Measurements from ENCODE around the gene CASP2. TPM values are rescaled to one million over a fixed set of nuclear protein-coding genes. Genes with fewer than 3 reads are reported as not detected.

Gene CASP2
- 100 to 1,000 TPM in 1 of 2 experiments, 10 to 100 TPM in 1; 91.1 to 106 TPM for total RNA-seq

DNA sequence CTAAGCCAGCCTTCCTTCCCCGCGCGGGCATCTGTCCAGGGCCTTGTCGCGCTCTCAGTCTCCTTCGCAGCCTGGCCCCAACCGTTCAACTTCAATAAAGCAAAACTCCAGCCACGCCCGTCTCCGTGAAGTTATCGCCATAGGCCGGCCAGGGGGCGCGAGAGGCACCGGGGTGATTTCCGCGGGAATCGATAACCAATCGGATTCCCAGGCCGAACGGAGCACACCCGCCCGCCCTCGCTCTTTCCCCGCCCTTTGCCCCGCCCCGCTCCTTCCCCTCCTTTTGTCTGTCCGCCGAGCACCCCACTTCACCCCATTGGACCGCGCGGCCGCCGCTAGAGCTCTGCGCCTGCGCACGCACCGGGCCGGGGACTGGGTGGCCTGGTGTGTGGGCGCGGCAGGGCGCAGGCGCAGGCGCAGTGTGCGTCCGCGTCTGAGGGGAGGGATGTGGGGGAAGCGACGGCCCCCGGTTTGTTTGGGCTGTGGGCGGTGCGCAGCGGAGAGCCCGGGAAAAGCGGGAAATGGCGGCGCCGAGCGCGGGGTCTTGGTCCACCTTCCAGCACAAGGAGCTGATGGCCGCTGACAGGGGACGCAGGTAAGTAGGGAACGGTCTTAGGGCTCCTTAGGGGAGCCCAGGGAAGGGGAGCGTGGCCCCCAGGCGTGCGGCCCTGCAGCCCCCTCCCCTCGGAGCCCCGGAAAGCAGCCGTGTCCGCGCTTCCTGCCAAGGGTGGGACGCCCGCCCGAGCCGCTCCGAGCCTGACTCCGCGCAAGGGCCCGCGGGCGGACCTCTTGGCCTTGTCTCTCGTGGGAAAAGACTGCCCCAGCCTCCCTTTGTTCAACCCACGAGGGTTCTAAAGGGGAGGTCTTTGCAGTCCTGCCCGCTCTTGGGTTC lies at the start of gene CASP2:
CASP2 (plus strand) TSS at position 417 of the 892 bp plus-strand sequence; CDS start at position 522, 105 bp downstream.
- CTCF ChIA-PET = interaction anchor here (0.9 to 2.3 kb wide), 9 partner anchors 8 to 119 kb away, joined by 3 to 21 read pairs (median 3); no protein-coding TSS in a partner anchor
- H3K36me3 Mint-ChIP-seq (ENCODE audit: low read depth) = peaks cover 41% of the 10 kb centered on the region
- intact Hi-C loops (cut with DNase I, micrococcal nuclease) = loop anchor here (1.0 to 2.0 kb wide), 8 partner anchors 25 to 479 kb away; partner anchors contain the start of genes GSTK1 (in 2 of the 2) and ZYX (in 1 of the 2)

GRCh38 chr7:143239813-143240212 lies 48.3 kb upstream of the CASP2 start:
- Mint-ChIP-seq H3K4me3 (no peak overlapping the region), H3K27ac (peak overlapping the region; percentile 13), H3K36me3 (ENCODE audit: low read depth) (peaks cover 7% of the 10 kb centered on the region), H3K9me3 (ENCODE audit: low read depth) (peaks cover 21% of the 10 kb centered on the region), H3K4me1 (peaks cover 23% of the 10 kb centered on the region), H3K27me3 (peaks cover 10% of the 10 kb centered on the region)
- DNase-seq (no peak), ATAC-seq (no peak)
- POLR2A ChIA-PET = interaction anchor here (0.7 to 1.7 kb wide), 6 partner anchors 20 to 70 kb away, joined by 3 to 11 read pairs (median 4); partner anchors contain the start of gene CASP2
- CTCF ChIA-PET = interaction anchor here (0.6 to 6.5 kb wide), 46 partner anchors 8 to 855 kb away, joined by 3 to 182 read pairs (median 6); partner anchors contain the start of genes CASP2, CLCN1, EPHA1 and GSTK1
- intact Hi-C loops (cut with DNase I, micrococcal nuclease) = loop anchor here (1.0 to 5.0 kb wide), 14 partner anchors 12 to 431 kb away; partner anchors contain the start of genes GSTK1 (in 2 of the 2), CASP2 (in 1 of the 2), EPHA1 (in 1 of the 2) and FAM131B (in 1 of the 2)

More for the DNA sequence above, at the start of gene CASP2:
- DNase-seq = peak; percentile 100
- ATAC-seq = peak; percentile 94
- Mint-ChIP-seq H3K27me3 (no peaks in the 10 kb centered on the region), H3K4me3 (peak within 1 kb of the TSS; percentile 89), H3K4me1 (peaks cover 46% of the 10 kb centered on the region), H3K9me3 (ENCODE audit: low read depth) (peaks cover 2% of the 10 kb centered on the region), H3K27ac (peak within 1 kb of the TSS; percentile 98)
- POLR2A ChIA-PET = interaction anchor here (0.8 to 2.9 kb wide), 6 partner anchors 8 to 480 kb away, joined by 3 to 10 read pairs (median 4); partner anchors contain the start of gene GSTK1

DNA sequence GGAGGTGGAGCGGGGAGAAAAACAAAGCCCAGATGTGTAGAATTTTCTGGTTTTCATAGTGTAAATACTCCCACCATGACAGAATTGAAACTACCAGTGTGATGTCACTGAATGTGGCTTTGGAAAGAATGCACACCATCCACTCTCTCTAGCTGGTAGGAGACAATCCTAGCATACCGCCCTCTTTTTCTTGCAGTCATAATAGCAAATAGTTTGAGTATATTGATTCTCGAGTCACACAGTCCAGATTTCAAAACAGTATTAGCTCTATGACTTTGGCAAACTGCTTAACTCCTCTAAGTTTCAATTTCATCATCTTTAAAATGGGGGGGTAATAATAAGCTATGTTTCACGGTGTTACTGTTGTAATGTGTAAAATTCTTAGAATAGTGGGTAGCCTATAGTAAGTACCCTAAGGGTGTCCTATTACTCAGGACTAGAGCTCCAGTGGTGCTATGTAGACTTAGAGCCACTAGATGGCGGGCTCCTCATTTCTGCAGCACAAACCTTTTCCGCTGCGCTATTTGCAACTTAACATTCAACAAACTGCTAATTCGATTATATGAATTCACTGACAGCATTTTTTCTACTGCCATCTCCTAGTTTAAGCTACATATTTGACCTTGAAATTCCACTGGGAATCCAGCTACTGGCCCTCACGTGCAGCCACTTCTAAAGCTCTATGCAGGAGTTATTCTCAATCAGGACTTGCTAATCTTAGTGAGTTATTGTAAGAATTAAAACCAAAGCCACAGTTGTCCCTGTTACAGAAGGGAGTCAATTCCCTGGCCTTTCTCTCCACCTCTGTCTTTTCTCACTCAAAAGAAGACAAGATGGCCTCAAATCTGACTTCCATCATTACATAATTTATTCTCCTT lies 47.6 kb upstream of the CASP2 start:
- Mint-ChIP-seq H3K4me3 (no peak overlapping the region), H3K27me3 (peaks cover 7% of the 10 kb centered on the region), H3K4me1 (peaks cover 28% of the 10 kb centered on the region), H3K36me3 (ENCODE audit: low read depth) (peaks cover 7% of the 10 kb centered on the region), H3K27ac (peak overlapping the region; percentile 51), H3K9me3 (ENCODE audit: low read depth) (peaks cover 17% of the 10 kb centered on the region)
- POLR2A ChIA-PET = interaction anchor here (0.5 to 1.7 kb wide), 8 partner anchors 21 to 69 kb away, joined by 3 to 11 read pairs (median 4); partner anchors contain the start of genes CASP2 and GSTK1
- intact Hi-C loops (cut with DNase I, micrococcal nuclease) = loop anchor here (1.0 to 5.0 kb wide), 14 partner anchors 12 to 431 kb away; partner anchors contain the start of genes GSTK1 (in 2 of the 2), CASP2 (in 1 of the 2), EPHA1 (in 1 of the 2) and FAM131B (in 1 of the 2)
- ATAC-seq (peak; percentile 73), DNase-seq (peak; percentile 80)
- CTCF ChIA-PET = interaction anchor here (0.5 to 6.5 kb wide), 57 partner anchors 8 to 949 kb away, joined by 3 to 182 read pairs (median 4); partner anchors contain the start of genes CASP2, CLCN1, EPHA1 and GSTK1

- intact Hi-C loops (cut with DNase I, micrococcal nuclease) = loop anchor here in 1 of 2 experiments (5.0 kb wide), 3 partner anchors 120 to 265 kb away; partner anchors contain the start of gene FAM131B
- Mint-ChIP-seq H3K4me3 (no peak overlapping the region), H3K9me3 (ENCODE audit: low read depth) (peaks cover 5% of the 10 kb centered on the region), H3K27ac (no peak overlapping the region), H3K4me1 (peaks cover 46% of the 10 kb centered on the region), H3K27me3 (no peaks in the 10 kb centered on the region), H3K36me3 (ENCODE audit: low read depth) (peaks cover 5% of the 10 kb centered on the region)
- POLR2A ChIA-PET = interaction anchor here (1.4 kb wide), 1 partner anchor 47 kb away, joined by 4 read pairs; no protein-coding TSS in a partner anchor
- CTCF ChIA-PET = interaction anchor here (0.6 to 6.5 kb wide), 5 partner anchors 13 to 177 kb away, joined by 3 to 182 read pairs (median 8); no protein-coding TSS in a partner anchor
- DNase-seq (no peak), ATAC-seq (no peak)
These were observed 45.8 kb upstream of the CASP2 start for GRCh38 chr7:143242306-143242705.

GRCh38 chr7:143243111-143243510 lies 45.0 kb upstream of the CASP2 start:
- Mint-ChIP-seq H3K4me3 (no peak overlapping the region), H3K4me1 (peaks cover 48% of the 10 kb centered on the region), H3K27ac (no peak overlapping the region), H3K36me3 (ENCODE audit: low read depth) (peaks cover 5% of the 10 kb centered on the region), H3K27me3 (no peaks in the 10 kb centered on the region), H3K9me3 (ENCODE audit: low read depth) (peaks cover 3% of the 10 kb centered on the region)
- intact Hi-C loops (cut with DNase I, micrococcal nuclease) = loop anchor here in 1 of 2 experiments (5.0 kb wide), 3 partner anchors 119 to 264 kb away; partner anchors contain the start of gene FAM131B
- ATAC-seq (no peak), DNase-seq (no peak)
- ChIA-PET CTCF (interaction anchor here (0.6 to 6.5 kb wide), 5 partner anchors 28 to 180 kb away, joined by 3 to 182 read pairs (median 4); no protein-coding TSS in a partner anchor), POLR2A (interaction anchor here (1.4 kb wide), 1 partner anchor 46 kb away, joined by 4 read pairs; no protein-coding TSS in a partner anchor)

DNA sequence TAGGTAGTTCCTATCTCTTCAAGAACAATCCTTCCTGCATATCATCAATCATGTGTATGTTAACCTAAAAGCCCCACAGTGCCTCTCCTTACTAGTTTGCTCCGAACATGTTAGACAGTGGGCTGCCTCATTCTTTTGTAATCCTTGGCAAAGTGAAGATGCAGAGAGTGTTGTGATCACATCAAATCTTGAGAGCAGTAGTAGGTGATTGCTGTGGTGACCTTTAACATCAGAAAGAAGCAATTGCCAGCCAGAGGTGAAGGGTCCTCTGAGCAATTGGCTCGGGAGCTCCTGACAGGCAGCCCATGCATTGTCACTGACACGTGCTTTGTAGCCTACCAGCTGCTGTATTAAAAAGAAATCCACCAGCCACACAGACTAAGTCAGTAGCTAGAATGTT lies 44.5 kb upstream of the CASP2 start:
- no peaks in the 10 kb centered on the region for H3K27me3 Mint-ChIP-seq
- H3K27ac Mint-ChIP-seq = peak overlapping the region; percentile 23
- H3K4me1 Mint-ChIP-seq = peaks cover 51% of the 10 kb centered on the region
- CTCF ChIA-PET = interaction anchor here (0.6 to 6.5 kb wide), 5 partner anchors 28 to 179 kb away, joined by 3 to 182 read pairs (median 4); no protein-coding TSS in a partner anchor
- intact Hi-C loops (cut with DNase I, micrococcal nuclease) = loop anchor here in 1 of 2 experiments (1.0 to 5.0 kb wide), 5 partner anchors 35 to 264 kb away; partner anchors contain the start of genes CASP2 and FAM131B
- H3K36me3 Mint-ChIP-seq (ENCODE audit: low read depth) = peaks cover 5% of the 10 kb centered on the region
- H3K9me3 Mint-ChIP-seq (ENCODE audit: low read depth) = peaks cover 3% of the 10 kb centered on the region
- no peak overlapping the region for H3K4me3 Mint-ChIP-seq
- ATAC-seq (no peak), DNase-seq (no peak)
- POLR2A ChIA-PET = no interaction called here

GRCh38 chr7:143244321-143244720 lies 43.8 kb upstream of the CASP2 start:
- Mint-ChIP-seq H3K4me3 (no peak overlapping the region), H3K4me1 (peaks cover 58% of the 10 kb centered on the region), H3K36me3 (ENCODE audit: low read depth) (peaks cover 8% of the 10 kb centered on the region), H3K27ac (peak overlapping the region; percentile 79), H3K27me3 (no peaks in the 10 kb centered on the region), H3K9me3 (ENCODE audit: low read depth) (peaks cover 6% of the 10 kb centered on the region)
- DNase-seq (no peak), ATAC-seq (no peak)
- intact Hi-C loops (cut with DNase I, micrococcal nuclease) = loop anchor here in 1 of 2 experiments (1.0 to 5.0 kb wide), 5 partner anchors 34 to 263 kb away; partner anchors contain the start of genes CASP2 and FAM131B
- ChIA-PET CTCF (interaction anchor here (1.2 to 6.5 kb wide), 5 partner anchors 16 to 61 kb away, joined by 3 to 182 read pairs (median 8); no protein-coding TSS in a partner anchor), POLR2A (interaction anchor here (1.2 kb wide), 1 partner anchor 19 kb away, joined by 7 read pairs; the partner anchor contains the start of gene GSTK1)

DNA sequence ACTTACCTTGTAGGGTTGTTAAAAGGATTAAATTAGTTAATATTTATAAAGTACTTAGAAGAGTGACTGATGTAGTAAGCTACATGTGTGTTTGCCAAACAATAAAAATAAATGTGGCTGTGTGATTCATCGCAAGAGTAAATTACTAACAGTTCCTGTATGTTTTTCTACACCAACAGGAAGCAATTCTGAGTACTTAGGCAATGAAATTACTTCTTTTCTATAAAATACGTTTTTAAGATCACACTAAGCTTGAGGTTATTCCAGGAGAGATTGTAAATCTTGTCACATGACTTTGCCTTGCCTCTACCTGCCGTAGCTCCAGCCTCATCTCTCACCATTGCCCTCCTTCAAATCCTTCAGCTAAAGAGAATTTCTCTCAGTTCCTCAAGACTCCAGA lies 43.0 kb upstream of the CASP2 start:
- POLR2A ChIA-PET = interaction anchor here (0.5 to 1.2 kb wide), 4 partner anchors 18 to 49 kb away, joined by 3 to 8 read pairs (median 6); partner anchors contain the start of gene GSTK1
- CTCF ChIA-PET = interaction anchor here (0.6 to 1.7 kb wide), 8 partner anchors 10 to 171 kb away, joined by 3 to 8 read pairs (median 3); no protein-coding TSS in a partner anchor
- Mint-ChIP-seq H3K36me3 (ENCODE audit: low read depth) (peaks cover 15% of the 10 kb centered on the region), H3K4me3 (no peak overlapping the region), H3K27me3 (no peaks in the 10 kb centered on the region), H3K27ac (peak overlapping the region; percentile 75), H3K4me1 (peaks cover 63% of the 10 kb centered on the region), H3K9me3 (ENCODE audit: low read depth) (peaks cover 11% of the 10 kb centered on the region)
- DNase-seq (no peak), ATAC-seq (peak; percentile 72)
- intact Hi-C loops (cut with DNase I, micrococcal nuclease) = loop anchor here (1.0 to 2.0 kb wide), 3 partner anchors 18 to 43 kb away; partner anchors contain the start of genes CASP2 (in 1 of the 2) and GSTK1 (in 1 of the 2)

GRCh38 chr7:143247372-143247771 lies 40.8 kb upstream of the CASP2 start:
- DNase-seq (no peak), ATAC-seq (no peak)
- ChIA-PET POLR2A (interaction anchor here (0.5 kb wide), 1 partner anchor 133 kb away, joined by 3 read pairs; no protein-coding TSS in a partner anchor), CTCF (interaction anchor here (0.6 to 0.9 kb wide), 4 partner anchors 13 to 52 kb away, joined by 3 to 4 read pairs (median 4); partner anchors contain the start of gene GSTK1)
- Mint-ChIP-seq H3K27me3 (no peaks in the 10 kb centered on the region), H3K4me3 (no peak overlapping the region), H3K9me3 (ENCODE audit: low read depth) (peaks cover 11% of the 10 kb centered on the region), H3K36me3 (ENCODE audit: low read depth) (peaks cover 21% of the 10 kb centered on the region), H3K4me1 (peaks cover 75% of the 10 kb centered on the region), H3K27ac (peak overlapping the region; percentile 57)
- intact Hi-C loops (cut with DNase I, micrococcal nuclease) = no loop called here
